ENCODE measurements around the gene TXNIP. TPM values are rescaled to one million over a fixed set of nuclear protein-coding genes. Genes with fewer than 3 reads are reported as not detected.

Gene TXNIP
- total RNA-seq, 1 donor from 2014 or later = 107 TPM

DNA sequence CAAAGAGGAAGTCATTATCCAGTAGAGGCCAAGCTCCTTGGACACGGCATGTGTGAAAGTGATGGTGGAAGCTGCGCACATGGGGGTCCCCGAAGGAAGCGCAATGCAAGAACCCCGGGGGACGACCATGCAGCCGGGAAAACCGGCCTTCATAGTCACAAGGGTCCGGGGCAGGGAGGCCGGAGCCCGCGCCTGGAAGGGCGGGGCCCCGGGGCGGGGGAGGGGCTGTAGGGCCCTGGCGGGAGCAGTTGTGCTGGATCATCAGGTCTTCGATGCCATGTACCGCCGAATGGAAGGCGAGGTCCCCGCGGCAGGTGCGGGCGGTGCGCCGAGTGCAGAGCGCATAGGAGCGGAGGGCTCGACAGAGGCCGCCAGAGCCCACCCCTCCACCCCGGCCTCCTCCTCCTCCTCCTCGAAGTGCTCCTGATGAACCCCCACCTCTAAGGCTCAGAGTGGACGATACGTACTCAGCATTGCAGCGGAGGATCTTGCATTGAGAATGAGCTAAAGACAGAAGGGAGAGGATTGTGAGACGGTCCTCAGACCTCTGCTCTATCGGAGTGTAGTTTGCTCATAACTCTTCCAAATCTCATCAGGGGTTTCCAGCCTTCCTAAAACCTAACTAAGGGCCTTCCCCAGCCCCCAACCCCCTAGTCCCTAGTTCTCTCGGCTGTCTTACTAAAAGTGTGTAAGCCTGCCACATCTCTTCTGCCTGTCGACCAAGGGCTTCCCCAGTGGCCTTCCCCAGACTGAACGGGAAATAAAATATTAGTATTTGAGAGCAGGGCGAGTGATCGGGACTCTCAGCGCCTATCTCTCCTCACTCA, 23.1 kb upstream of the TXNIP start:
- TF ChIP-seq, protein P1, sequence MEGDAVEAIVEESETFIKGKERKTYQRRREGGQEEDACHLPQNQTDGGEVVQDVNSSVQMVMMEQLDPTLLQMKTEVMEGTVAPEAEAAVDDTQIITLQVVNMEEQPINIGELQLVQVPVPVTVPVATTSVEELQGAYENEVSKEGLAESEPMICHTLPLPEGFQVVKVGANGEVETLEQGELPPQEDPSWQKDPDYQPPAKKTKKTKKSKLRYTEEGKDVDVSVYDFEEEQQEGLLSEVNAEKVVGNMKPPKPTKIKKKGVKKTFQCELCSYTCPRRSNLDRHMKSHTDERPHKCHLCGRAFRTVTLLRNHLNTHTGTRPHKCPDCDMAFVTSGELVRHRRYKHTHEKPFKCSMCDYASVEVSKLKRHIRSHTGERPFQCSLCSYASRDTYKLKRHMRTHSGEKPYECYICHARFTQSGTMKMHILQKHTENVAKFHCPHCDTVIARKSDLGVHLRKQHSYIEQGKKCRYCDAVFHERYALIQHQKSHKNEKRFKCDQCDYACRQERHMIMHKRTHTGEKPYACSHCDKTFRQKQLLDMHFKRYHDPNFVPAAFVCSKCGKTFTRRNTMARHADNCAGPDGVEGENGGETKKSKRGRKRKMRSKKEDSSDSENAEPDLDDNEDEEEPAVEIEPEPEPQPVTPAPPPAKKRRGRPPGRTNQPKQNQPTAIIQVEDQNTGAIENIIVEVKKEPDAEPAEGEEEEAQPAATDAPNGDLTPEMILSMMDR (IDR thresholded peaks at IDR 0.05; ENCODE audit: unreplicated experiment) = no peak
- Mint-ChIP-seq H3K9me3 (ENCODE audit: unreplicated experiment) (no peaks in the 10 kb centered on the region), H3K36me3 (ENCODE audit: low read depth, unreplicated experiment) (peaks cover 3% of the 10 kb centered on the region), H3K4me3 (ENCODE audit: unreplicated experiment) (peak overlapping the region; percentile 39), H3K27ac (ENCODE audit: unreplicated experiment) (no peak overlapping the region), H3K4me1 (ENCODE audit: unreplicated experiment) (peaks cover 8% of the 10 kb centered on the region), H3K27me3 (ENCODE audit: unreplicated experiment) (peaks cover 8% of the 10 kb centered on the region)
- no peak for DNase-seq (ENCODE audit: low spot score)

DNA sequence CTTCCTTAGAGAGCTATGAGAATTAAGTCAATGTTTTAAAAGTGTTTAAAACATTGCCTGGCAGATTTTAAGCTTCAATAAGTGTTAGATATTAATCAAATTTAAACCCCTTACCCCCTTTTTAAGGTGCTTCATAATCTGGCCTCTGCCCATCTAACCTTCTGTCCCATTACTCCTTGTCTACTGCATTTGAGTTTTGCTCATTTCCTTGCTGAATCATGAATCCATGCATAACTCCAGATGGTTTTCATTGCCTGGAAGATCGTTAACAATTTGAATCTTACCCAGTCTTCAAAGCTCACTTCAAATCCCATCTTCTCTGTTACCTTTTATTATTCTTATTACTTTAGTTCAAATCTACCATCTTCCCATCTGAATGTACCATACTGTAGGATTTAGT, 20.5 kb upstream of the TXNIP start:
- H3K36me3 Mint-ChIP-seq (ENCODE audit: low read depth, unreplicated experiment) = peaks cover 3% of the 10 kb centered on the region
- no peak for DNase-seq (ENCODE audit: low spot score)
- TF ChIP-seq, protein P1 (IDR thresholded peaks at IDR 0.05; ENCODE audit: unreplicated experiment) = no peak
- H3K4me3 Mint-ChIP-seq (ENCODE audit: unreplicated experiment) = no peak overlapping the region
- no peaks in the 10 kb centered on the region for H3K9me3 Mint-ChIP-seq (ENCODE audit: unreplicated experiment)
- H3K4me1 Mint-ChIP-seq (ENCODE audit: unreplicated experiment) = peaks cover 8% of the 10 kb centered on the region
- H3K27me3 Mint-ChIP-seq (ENCODE audit: unreplicated experiment) = peaks cover 8% of the 10 kb centered on the region
- H3K27ac Mint-ChIP-seq (ENCODE audit: unreplicated experiment) = no peak overlapping the region

DNA sequence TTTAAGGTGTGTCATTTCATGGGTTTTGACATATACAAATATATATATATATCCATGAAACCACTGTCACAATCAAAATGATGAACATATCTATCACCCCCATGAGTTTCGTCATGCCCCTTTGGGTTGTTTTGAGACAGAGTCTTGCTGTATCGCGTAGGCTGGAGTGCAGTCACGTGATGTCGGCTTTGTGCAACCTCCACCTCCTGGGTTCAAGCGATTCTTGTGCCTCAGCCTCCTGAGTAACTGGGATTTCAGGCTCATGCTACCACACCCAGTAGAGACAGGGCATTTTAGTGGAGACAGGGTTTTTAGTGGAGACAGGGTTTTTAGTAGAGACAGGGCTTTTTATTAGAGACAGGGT, 17.2 kb upstream of the TXNIP start:
- DNase-seq (ENCODE audit: low spot score) = no peak
- H3K27ac Mint-ChIP-seq (ENCODE audit: unreplicated experiment) = no peak overlapping the region
- H3K9me3 Mint-ChIP-seq (ENCODE audit: unreplicated experiment) = no peaks in the 10 kb centered on the region
- H3K4me3 Mint-ChIP-seq (ENCODE audit: unreplicated experiment) = no peak overlapping the region
- H3K4me1 Mint-ChIP-seq (ENCODE audit: unreplicated experiment) = peaks cover 6% of the 10 kb centered on the region
- H3K36me3 Mint-ChIP-seq (ENCODE audit: low read depth, unreplicated experiment) = peaks cover 3% of the 10 kb centered on the region
- TF ChIP-seq, protein P1 (IDR thresholded peaks at IDR 0.05; ENCODE audit: unreplicated experiment) = no peak
- H3K27me3 Mint-ChIP-seq (ENCODE audit: unreplicated experiment) = peaks cover 4% of the 10 kb centered on the region

DNA sequence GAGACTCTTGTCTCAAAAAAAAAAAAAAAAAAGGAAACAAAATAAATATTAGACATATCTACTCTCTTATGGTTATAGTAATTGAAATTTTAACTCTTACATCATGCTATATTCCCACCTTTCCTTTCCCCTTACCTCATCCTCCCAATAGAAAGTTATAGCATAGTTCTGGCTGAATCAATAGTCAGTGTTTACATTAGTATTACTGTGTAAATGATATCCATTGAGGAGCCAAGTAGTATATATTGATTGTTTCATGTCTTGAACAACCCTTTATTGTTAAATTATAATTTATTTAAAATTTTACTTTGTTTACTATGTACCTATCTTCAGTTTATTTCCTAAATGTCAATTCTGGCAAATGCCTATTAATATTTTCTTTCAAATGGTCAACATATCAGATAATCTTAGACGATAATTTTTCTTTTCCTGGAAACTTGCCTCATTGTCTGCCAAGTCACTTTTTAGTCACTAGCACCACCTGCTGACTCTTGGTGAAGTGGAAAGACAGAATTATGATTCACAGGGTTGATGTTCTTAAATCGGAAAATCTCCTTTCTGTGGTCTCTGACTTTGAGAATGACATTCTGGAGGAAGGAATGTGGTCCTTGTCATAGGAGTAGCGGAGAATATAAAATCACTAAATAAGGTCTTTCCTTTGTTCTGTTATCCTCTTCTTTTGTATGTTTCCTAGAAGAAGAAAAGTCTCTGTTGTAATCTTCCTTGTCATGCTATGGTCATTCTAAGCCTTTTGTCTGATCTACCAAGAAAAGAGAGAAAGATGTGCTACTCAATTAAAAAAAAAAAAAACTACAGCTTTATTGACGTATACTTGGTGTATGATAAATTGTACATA, 16.6 kb upstream of the TXNIP start:
- peaks cover 3% of the 10 kb centered on the region for H3K36me3 Mint-ChIP-seq (ENCODE audit: low read depth, unreplicated experiment)
- H3K9me3 Mint-ChIP-seq (ENCODE audit: unreplicated experiment) = no peaks in the 10 kb centered on the region
- H3K4me3 Mint-ChIP-seq (ENCODE audit: unreplicated experiment) = no peak overlapping the region
- DNase-seq (ENCODE audit: low spot score) = peak; percentile 49
- peaks cover 6% of the 10 kb centered on the region for H3K4me1 Mint-ChIP-seq (ENCODE audit: unreplicated experiment)
- H3K27ac Mint-ChIP-seq (ENCODE audit: unreplicated experiment) = no peak overlapping the region
- H3K27me3 Mint-ChIP-seq (ENCODE audit: unreplicated experiment) = peaks cover 4% of the 10 kb centered on the region
- TF ChIP-seq, protein P1 (IDR thresholded peaks at IDR 0.05; ENCODE audit: unreplicated experiment) = peak; percentile 35
